B cell (primary cell): ENCODE results near the gene EXOC6B. TPM values are rescaled to one million over a fixed set of nuclear protein-coding genes. Genes with fewer than 3 reads are reported as not detected.

ENCODE experiments used
- ATAC-seq: fragments of 200-7000 bp; cut with Tn5 transposase; one replicate; pipeline ENCODE4 v1.10.0; 2021; ENCODE audit warnings: low read depth, mild to moderate bottlenecking, moderate number of reproducible peaks, moderate library complexity
- CTCF ChIA-PET: fragments of 350-600 bp; sonication (Branson Sonifier 250); formaldehyde crosslinking; loops from one replicate; lab custom pipeline; 2021; ENCODE audit warnings: antibody characterized with exemption, inconsistent platforms; lab: Charles Lee
- POLR2A ChIA-PET: fragments of 350-600 bp; sonication (Branson Sonifier 250); formaldehyde crosslinking; loops from one replicate; lab custom pipeline; 2021; ENCODE audit warnings: antibody characterized with exemption; lab: Charles Lee
- DNase-seq: peaks from one replicate; pipeline ENCODE4 v3.0.0; 2013
- H2AFZ ChIP-seq: 2 replicates; pipeline ENCODE4 v1.6.1; 2012; ENCODE audit warnings: mild to moderate bottlenecking, low read depth, low read length; ENCODE audit not compliant: insufficient read depth, poor library complexity, severe bottlenecking
- H3K27ac ChIP-seq, 2 donors: 1 replicate in 1 of 2; 2 replicates in 1 of 2; pipeline ENCODE4 v1.5.1; 2012 to 2013; ENCODE audit warnings: low read length in 2 of 2, mild to moderate bottlenecking in 2 of 2, moderate library complexity in 1 of 2
- H3K27me3 ChIP-seq, 4 experiments: fragments of 200-600 bp in 1 of 4; sonication (generic) in 1 of 4; replicated peaks in 1 of 4; 1 replicate in 2 of 4; 2 replicates in 2 of 4; pipeline versions ENCODE4 v1.6.1 to v1.7.0; 2013 to 2016; ENCODE audit warnings: low read length in 3 of 4, mild to moderate bottlenecking in 2 of 4, mixed read lengths in 1 of 4, moderate library complexity in 1 of 4; ENCODE audit not compliant: insufficient read depth in 4 of 4, control insufficient read depth in 3 of 4; ENCODE audit errors: control extremely low read depth in 1 of 4
- H3K36me3 ChIP-seq, 2 experiments: replicated peaks in 1 of 2; 1 replicate in 1 of 2; 2 replicates in 1 of 2; pipeline versions ENCODE4 v1.6.1 to v1.7.1; 2013; ENCODE audit warnings: low read length in 1 of 2; ENCODE audit not compliant: insufficient read depth in 2 of 2, control insufficient read depth in 1 of 2; ENCODE audit errors: control extremely low read depth in 1 of 2, extremely low read depth in 1 of 2
- H3K4me1 ChIP-seq, 2 donors: fragments of 200-600 bp in 1 of 2; sonication (generic) in 1 of 2; 1 replicate in 1 of 2; 2 replicates in 1 of 2; pipeline versions ENCODE4 v1.5.1 to v1.6.1; 2013 to 2017; ENCODE audit warnings: low read length in 2 of 2; ENCODE audit not compliant: control insufficient read depth in 2 of 2, insufficient read depth in 2 of 2
- H3K4me2 ChIP-seq: replicated peaks from 2 replicates; pipeline ENCODE3; 2012; ENCODE audit warnings: mild to moderate bottlenecking, low read depth, low read length; ENCODE audit not compliant: poor library complexity, severe bottlenecking
- H3K4me3 ChIP-seq, 5 experiments: fragments of 200-600 bp in 1 of 5; sonication (generic) in 1 of 5; 1 replicate in 3 of 5; 2 replicates in 2 of 5; pipeline versions ENCODE4 v1.5.1 to v1.7.0; 2011 to 2016; ENCODE audit warnings: low read length in 4 of 5, mild to moderate bottlenecking in 4 of 5, low read depth in 2 of 5, control low read depth in 1 of 5, moderate library complexity in 1 of 5; ENCODE audit not compliant: insufficient read depth in 1 of 5; ENCODE audit errors: control extremely low read depth in 1 of 5, extremely low read depth in 1 of 5
- H3K79me2 ChIP-seq: fragments of 200-600 bp; sonication (generic); one replicate; pipeline ENCODE4 v1.6.0; 2016; ENCODE audit warnings: low read length; ENCODE audit not compliant: control insufficient read depth, insufficient read depth
- H3K9ac ChIP-seq: fragments of 200-600 bp; sonication (generic); 2 replicates; pipeline ENCODE4 v1.6.1; 2017; ENCODE audit warnings: mild to moderate bottlenecking, low read length, moderate library complexity
- H3K9me3 ChIP-seq, 3 donors: one replicate each; pipeline versions ENCODE4 v1.6.1 to v1.7.1; 2013; ENCODE audit warnings: low read length in 2 of 3; ENCODE audit not compliant: control insufficient read depth in 2 of 3, insufficient read depth in 1 of 3; ENCODE audit errors: control extremely low read depth in 1 of 3
- H4K20me1 ChIP-seq: 2 replicates; pipeline ENCODE4 v1.6.0; 2012; ENCODE audit warnings: mild to moderate bottlenecking, low read length; ENCODE audit not compliant: insufficient read depth, control insufficient read depth, poor library complexity, severe bottlenecking
- H3K27ac Mint-ChIP-seq: one replicate; pipeline ENCODE4 v1.8.0; 2021; ENCODE audit warnings: mixed read lengths
- H3K27me3 Mint-ChIP-seq: one replicate; pipeline ENCODE4 v1.8.0; 2021; ENCODE audit warnings: mixed read lengths
- H3K4me1 Mint-ChIP-seq: one replicate; pipeline ENCODE4 v1.8.0; 2021; ENCODE audit warnings: mixed read lengths
- H3K4me3 Mint-ChIP-seq: one replicate; pipeline ENCODE4 v1.8.0; 2021; ENCODE audit warnings: mixed read lengths
- H3K9me3 Mint-ChIP-seq: one replicate; pipeline ENCODE4 v1.8.0; 2022; ENCODE audit warnings: mixed read lengths; ENCODE audit not compliant: insufficient read depth
- CTCF ChIP-seq: fragments of 200-600 bp; IDR thresholded peaks from one replicate; pipeline ENCODE4 v1.8.0; 2022; ENCODE audit warnings: antibody characterized with exemption, mild to moderate bottlenecking
- EZH2 ChIP-seq: IDR thresholded peaks from 2 replicates; pipeline ENCODE4 v1.6.1; 2012; ENCODE audit warnings: borderline replicate concordance, low read depth, mild to moderate bottlenecking, moderate library complexity, low read length; ENCODE audit not compliant: insufficient read depth, poor library complexity, severe bottlenecking
- WGBS: methylation state at CpG from one replicate; pipeline ENCODE4 v1.1.5; 2013; ENCODE audit warnings: missing lambda C conversion rate; ENCODE audit not compliant: insufficient coverage; 5-methylcytosine and 5-hydroxymethylcytosine counted together
- intact Hi-C: fragments of 100-400 bp; cut with micrococcal nuclease; formaldehyde crosslinking; loops from one replicate; pipeline ENCODE4 v1.10.0; 2022
- polyA plus RNA-seq: library from polyadenylated mRNA; depleted of rRNA; stranded (reverse); fragments of >200 nt; gene quantifications from 2 replicates; pipeline ENCODE4 v1.2.3, GENCODE V29; 2012
- total RNA-seq, 2 donors: library from RNA; stranded (reverse); fragments of 120-200 nt in 1 of 2; gene quantifications; 1 replicate in 1 of 2; 2 replicates in 1 of 2; pipeline versions ENCODE4 v1.2.3 to v1.2.4, GENCODE V29; 2013 to 2022

EXOC6B gene
- total and polyA plus RNA-seq, 2 donors (not counting 1 experiment from before 2014, with no cell fraction given), result 4.8 to 22.6 TPM

- H3K4me1 ChIP-seq, result peaks cover 28 to 45% of the 10 kb centered on the region in 2 donors
- Mint-ChIP-seq H3K4me1 (peaks cover 30% of the 10 kb centered on the region), H3K9me3 (no peaks in the 10 kb centered on the region), H3K27me3 (peaks cover 41% of the 10 kb centered on the region), H3K4me3 (peak overlapping the region; percentile 50), H3K27ac (peak overlapping the region; percentile 41)
- peak; percentile 23 for DNase-seq
- H3K36me3 ChIP-seq, result no peaks in the 10 kb centered on the region
- no peaks in the 10 kb centered on the region for H4K20me1 ChIP-seq
- POLR2A ChIA-PET, result no interaction called here
- no peak overlapping the region for H2AFZ ChIP-seq
- H3K79me2 ChIP-seq, result no peaks in the 10 kb centered on the region
- TF ChIP-seq EZH2, result no peak
- no peak for TF ChIP-seq CTCF
- peaks cover 0 to 58% (median 30%) of the 10 kb centered on the region in 4 experiments for H3K27me3 ChIP-seq
- H3K27ac ChIP-seq, result no peak overlapping the region
- H3K9me3 ChIP-seq, result peaks cover 0 to 33% (median 6%) of the 10 kb centered on the region in 3 donors
- H3K4me2 ChIP-seq, result peak overlapping the region; percentile 19
- CTCF ChIA-PET, result no interaction called here
- 13% methylated on average over 58 of the region's 65 CpGs for WGBS
- H3K9ac ChIP-seq, result no peak overlapping the region
- no peak for ATAC-seq
- H3K4me3 ChIP-seq, result no peak overlapping the region
- intact Hi-C loops, result no loop called here
Measured at GRCh38 chr2:72143441-72144273, 682.2 kb downstream of the EXOC6B start.
